GM19324 (cell line): Measurements from ENCODE around the gene FEM1A.
"Not testable (repeated sequence)": the region's sequence is repeated elsewhere in the genome, so short reads cannot be mapped to it uniquely, and the experiment has no call there.

Experiments
- ATAC-seq: cut with Tn5 transposase; IDR thresholded peaks from one replicate; pipeline ENCODE4 v1.9.1; 2021; ENCODE audit warnings: mild to moderate bottlenecking, moderate library complexity; ENCODE audit not compliant: unreplicated experiment, low FRiP score

Gene FEM1A

GRCh38 chr19:4843647-4843965 lies 52.1 kb downstream of the FEM1A start:
- no peak for ATAC-seq

- no peak for ATAC-seq
Measured at GRCh38 chr19:4844348-4845179, 53.0 kb downstream of the FEM1A start.

- ATAC-seq, result not testable (repeated sequence)
Measured at GRCh38 chr19:4845975-4846374, 54.4 kb downstream of the FEM1A start.

GRCh38 chr19:4847190-4847973 lies 55.8 kb downstream of the FEM1A start:
- no peak for ATAC-seq

- ATAC-seq, result no peak
Measured at GRCh38 chr19:4849019-4849418, 57.5 kb downstream of the FEM1A start.
